ENCODE data around the gene TEKT2.

Gene TEKT2

GRCh38 chr1:36126797-36127500, 43.1 kb downstream of the TEKT2 start:
- no peak for DNase-seq (ENCODE audit: low read depth in 3 of 3, low spot score in 1 of 3)

- no peak for DNase-seq (ENCODE audit: low read depth in 3 of 3, low spot score in 1 of 3)
These were observed 44.4 kb downstream of the TEKT2 start for GRCh38 chr1:36128126-36128904.

GRCh38 chr1:36128905-36129206, 45.0 kb downstream of the TEKT2 start:
- DNase-seq (ENCODE audit: low read depth in 3 of 3, low spot score in 1 of 3), result no peak

GRCh38 chr1:36132029-36132428, 48.1 kb downstream of the TEKT2 start:
- DNase-seq (ENCODE audit: low read depth in 3 of 3, low spot score in 1 of 3), result no peak

GRCh38 chr1:36133484-36133883, 49.6 kb downstream of the TEKT2 start:
- DNase-seq (ENCODE audit: low read depth in 3 of 3, low spot score in 1 of 3), result no peak

- no peak for DNase-seq (ENCODE audit: low read depth in 3 of 3, low spot score in 1 of 3)
These were observed 50.1 kb downstream of the TEKT2 start for GRCh38 chr1:36134031-36134430.

GRCh38 chr1:36134505-36135329, 50.8 kb downstream of the TEKT2 start:
- no peak for DNase-seq (ENCODE audit: low read depth in 3 of 3, low spot score in 1 of 3)

- no peak for DNase-seq (ENCODE audit: low read depth in 3 of 3, low spot score in 1 of 3)
These were observed 51.4 kb downstream of the TEKT2 start for GRCh38 chr1:36135330-36135667.

- no peak for DNase-seq (ENCODE audit: low read depth in 3 of 3, low spot score in 1 of 3)
These were observed 51.9 kb downstream of the TEKT2 start for GRCh38 chr1:36135796-36136195.

GRCh38 chr1:36136535-36136934, 52.6 kb downstream of the TEKT2 start:
- no peak for DNase-seq (ENCODE audit: low read depth in 3 of 3, low spot score in 1 of 3)

- no peak for DNase-seq (ENCODE audit: low read depth in 3 of 3, low spot score in 1 of 3)
These were observed 53.3 kb downstream of the TEKT2 start for GRCh38 chr1:36137226-36137625.

- no peak for DNase-seq (ENCODE audit: low read depth in 3 of 3, low spot score in 1 of 3)
These were observed 53.9 kb downstream of the TEKT2 start for GRCh38 chr1:36137776-36138175.

Data from stimulated activated CD4-positive, alpha-beta T cell treated with anti-CD3 and anti-CD28 coated beads, TNF-alpha, amount 100 ng/mL, for 1 hour (primary cell).